KMS-11 (cell line): Measurements from ENCODE around the gene PIP4K2B.

Experiments
- H2AFZ ChIP-seq: fragments of 200-600 bp; sonication (generic); 2 replicates; pipeline ENCODE4 v1.6.1; 2016; ENCODE audit warnings: antibody characterized with exemption, mixed run types, low read depth
- H3K27ac ChIP-seq: fragments of 200-600 bp; sonication (generic); 2 replicates; pipeline ENCODE4 v1.6.1; 2016; ENCODE audit warnings: mild to moderate bottlenecking, mixed run types
- H3K27me3 ChIP-seq: fragments of 200-600 bp; sonication (generic); 2 replicates; pipeline ENCODE4 v1.6.1; 2017; ENCODE audit warnings: mild to moderate bottlenecking, low read depth, mixed run types, moderate library complexity; ENCODE audit not compliant: insufficient read depth
- H3K36me3 ChIP-seq: fragments of 200-600 bp; sonication (generic); 2 replicates; pipeline ENCODE4 v1.6.1; 2017; ENCODE audit warnings: mild to moderate bottlenecking, mixed run types; ENCODE audit not compliant: insufficient read depth
- H3K4me1 ChIP-seq: fragments of 200-600 bp; sonication (generic); 2 replicates; pipeline ENCODE4 v1.6.1; 2016; ENCODE audit warnings: mild to moderate bottlenecking, low read depth, mixed run types; ENCODE audit not compliant: poor library complexity, severe bottlenecking
- H3K4me2 ChIP-seq: fragments of 200-600 bp; sonication (generic); 2 replicates; pipeline ENCODE4 v1.7.0; 2016; ENCODE audit warnings: mild to moderate bottlenecking, mixed run types
- H3K4me3 ChIP-seq: fragments of 200-600 bp; sonication (generic); IDR thresholded peaks from 2 replicates; pipeline ENCODE4 v1.6.1; 2017; ENCODE audit warnings: low read depth, low read length, mixed read lengths; ENCODE audit not compliant: insufficient read depth
- H3K79me2 ChIP-seq: fragments of 200-600 bp; sonication (generic); 2 replicates; pipeline ENCODE4 v1.6.1; 2016; ENCODE audit warnings: low read depth, mixed run types; ENCODE audit not compliant: insufficient read depth
- H3K9ac ChIP-seq: fragments of 200-600 bp; sonication (generic); 2 replicates; pipeline ENCODE4 v1.6.1; 2016; ENCODE audit warnings: mild to moderate bottlenecking, mixed run types
- H4K20me1 ChIP-seq: fragments of 200-600 bp; sonication (generic); 2 replicates; pipeline ENCODE4 v1.6.1; 2016; ENCODE audit warnings: mild to moderate bottlenecking, mixed run types; ENCODE audit not compliant: insufficient read depth
- CTCF ChIP-seq: fragments of 200-600 bp; sonication (generic); conservative IDR thresholded peaks from 2 replicates; pipeline ENCODE4 v1.6.1; 2017; ENCODE audit warnings: low read depth, mild to moderate bottlenecking, antibody characterized with exemption, low read length, moderate library complexity, mixed read lengths

The PIP4K2B gene

GRCh38 chr17:38739305-38739704, 60.1 kb downstream of the PIP4K2B start:
- Histone ChIP-seq H3K9ac (no peak overlapping the region), H3K79me2 (no peaks in the 10 kb centered on the region), H3K4me2 (no peak overlapping the region), H3K4me3 (no peak overlapping the region), H3K27ac (no peak overlapping the region), H3K27me3 (no peaks in the 10 kb centered on the region), H3K4me1 (peaks cover 10% of the 10 kb centered on the region), H3K36me3 (no peaks in the 10 kb centered on the region), H4K20me1 (no peaks in the 10 kb centered on the region), H2AFZ (no peak overlapping the region)
- no peak for TF ChIP-seq CTCF

DNA sequence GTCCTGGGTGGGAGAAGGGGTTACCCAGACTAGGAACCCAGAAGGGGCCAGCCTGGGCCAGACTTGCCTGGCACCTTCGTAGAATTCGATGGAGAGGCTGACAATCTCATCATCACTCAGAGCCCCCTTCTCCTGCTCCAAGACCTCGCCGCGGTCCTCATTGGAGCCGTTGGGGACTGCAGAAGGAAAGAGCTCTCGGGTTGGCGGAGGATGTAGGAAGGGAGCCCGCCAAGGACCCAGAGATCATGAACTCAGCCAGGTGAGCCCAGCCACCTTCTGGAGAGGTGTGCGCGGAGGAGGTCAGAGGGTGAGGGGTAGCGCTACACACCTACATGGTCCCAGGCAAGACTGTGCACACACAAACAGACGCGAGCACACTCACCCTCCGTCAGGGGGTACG, 60.7 kb downstream of the PIP4K2B start:
- H3K4me1 ChIP-seq, result peaks cover 10% of the 10 kb centered on the region
- H4K20me1 ChIP-seq, result no peaks in the 10 kb centered on the region
- no peak overlapping the region for H3K4me2 ChIP-seq
- TF ChIP-seq CTCF, result no peak
- no peaks in the 10 kb centered on the region for H3K36me3 ChIP-seq
- no peaks in the 10 kb centered on the region for H3K79me2 ChIP-seq
- no peak overlapping the region for H3K9ac ChIP-seq
- no peaks in the 10 kb centered on the region for H3K27me3 ChIP-seq
- no peak overlapping the region for H3K27ac ChIP-seq
- no peak overlapping the region for H3K4me3 ChIP-seq
- no peak overlapping the region for H2AFZ ChIP-seq

DNA sequence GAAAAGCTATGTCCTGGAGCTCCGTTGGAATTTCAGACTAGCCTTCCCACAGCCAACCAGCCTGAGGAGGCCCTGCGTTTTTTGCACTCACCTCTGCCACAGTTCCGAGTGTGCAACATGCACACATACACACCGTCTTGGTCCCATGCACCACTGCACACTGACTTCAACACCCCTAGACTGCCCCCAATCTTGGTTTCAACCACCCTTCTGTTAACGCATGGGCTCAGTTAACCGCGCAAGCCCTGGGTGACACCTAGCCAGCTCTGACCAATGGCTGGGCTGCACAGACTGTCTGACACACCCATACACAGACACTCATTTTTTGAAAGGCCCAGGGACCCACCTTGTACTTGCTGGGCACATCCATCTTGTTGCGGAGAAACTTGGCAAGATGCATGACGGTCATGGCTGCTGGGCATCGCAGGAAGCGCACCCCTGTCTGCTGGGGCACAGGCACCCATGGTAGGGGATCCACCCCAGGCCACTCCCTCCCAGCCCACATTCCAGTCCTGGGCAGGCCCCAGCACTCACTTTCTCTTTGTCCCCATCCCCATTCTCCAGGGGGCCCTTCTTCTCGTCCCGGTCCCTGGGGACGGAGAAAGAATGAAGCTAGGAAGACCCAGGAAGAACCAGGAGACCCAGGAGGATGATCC, 61.2 kb downstream of the PIP4K2B start:
- Histone ChIP-seq H3K4me3 (no peak overlapping the region), H3K4me1 (peaks cover 7% of the 10 kb centered on the region), H2AFZ (no peak overlapping the region), H3K4me2 (no peak overlapping the region), H3K36me3 (no peaks in the 10 kb centered on the region), H4K20me1 (no peaks in the 10 kb centered on the region), H3K9ac (no peak overlapping the region), H3K27me3 (no peaks in the 10 kb centered on the region), H3K79me2 (no peaks in the 10 kb centered on the region), H3K27ac (no peak overlapping the region)
- TF ChIP-seq CTCF, result no peak

DNA sequence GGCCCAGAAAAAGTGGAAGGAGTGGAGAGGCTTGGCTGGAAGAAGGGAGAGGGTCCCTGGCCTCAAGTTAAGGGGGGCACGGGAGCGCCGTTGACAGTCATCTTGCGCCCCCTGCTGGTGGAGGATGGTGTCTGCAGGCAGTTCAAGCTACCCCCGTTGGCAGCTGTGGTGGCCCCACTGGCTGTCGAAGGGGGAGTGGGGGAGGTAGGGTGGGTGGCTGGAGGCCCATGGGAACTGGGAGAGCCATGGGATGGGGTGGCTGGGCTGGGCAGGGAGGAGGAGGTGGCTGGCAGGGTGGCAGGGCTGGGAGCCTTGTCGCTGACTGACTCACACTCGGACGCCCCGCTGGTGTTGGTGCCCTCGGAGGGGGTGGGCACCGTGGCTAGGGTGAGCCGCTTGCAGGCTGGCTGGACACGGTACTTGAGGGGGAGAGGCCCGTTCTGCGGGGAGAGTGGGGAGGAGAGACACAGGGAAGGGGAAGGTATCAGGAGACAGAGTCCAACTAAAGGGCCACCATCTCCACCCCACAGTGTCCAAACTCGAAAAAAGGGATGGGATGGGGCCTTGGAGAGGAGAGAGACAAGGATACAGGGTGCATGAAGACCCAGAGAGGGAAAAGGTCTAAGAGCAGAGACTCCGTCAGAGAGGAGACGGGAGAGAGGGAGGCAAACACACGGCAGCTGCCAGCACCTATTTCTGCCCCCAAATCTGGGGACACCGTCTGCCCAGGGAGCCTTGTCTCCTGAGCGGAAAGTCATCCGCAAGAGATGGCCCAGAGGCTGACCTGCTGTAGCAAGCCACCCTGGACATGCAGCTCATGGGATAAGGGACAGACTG, 64.0 kb downstream of the PIP4K2B start:
- H3K36me3 ChIP-seq, result no peaks in the 10 kb centered on the region
- no peak overlapping the region for H3K9ac ChIP-seq
- no peaks in the 10 kb centered on the region for H4K20me1 ChIP-seq
- H3K27ac ChIP-seq, result no peak overlapping the region
- peak; percentile 98 for TF ChIP-seq CTCF
- H2AFZ ChIP-seq, result no peak overlapping the region
- H3K79me2 ChIP-seq, result peaks cover 12% of the 10 kb centered on the region; the same call in 1 of the 2 replicates
- H3K4me3 ChIP-seq, result no peak overlapping the region
- H3K27me3 ChIP-seq, result no peaks in the 10 kb centered on the region
- peaks cover 19% of the 10 kb centered on the region for H3K4me1 ChIP-seq
- H3K4me2 ChIP-seq, result no peak overlapping the region
